Measurements from ENCODE around the gene CKS2.
A peak's percentile ranks its signal among the peaks of the same experiment; 100 is the strongest.
"Not testable (repeated sequence)": the region's sequence is repeated elsewhere in the genome, so short reads cannot be mapped to it uniquely, and the experiment has no call there.

CKS2 gene

DNA sequence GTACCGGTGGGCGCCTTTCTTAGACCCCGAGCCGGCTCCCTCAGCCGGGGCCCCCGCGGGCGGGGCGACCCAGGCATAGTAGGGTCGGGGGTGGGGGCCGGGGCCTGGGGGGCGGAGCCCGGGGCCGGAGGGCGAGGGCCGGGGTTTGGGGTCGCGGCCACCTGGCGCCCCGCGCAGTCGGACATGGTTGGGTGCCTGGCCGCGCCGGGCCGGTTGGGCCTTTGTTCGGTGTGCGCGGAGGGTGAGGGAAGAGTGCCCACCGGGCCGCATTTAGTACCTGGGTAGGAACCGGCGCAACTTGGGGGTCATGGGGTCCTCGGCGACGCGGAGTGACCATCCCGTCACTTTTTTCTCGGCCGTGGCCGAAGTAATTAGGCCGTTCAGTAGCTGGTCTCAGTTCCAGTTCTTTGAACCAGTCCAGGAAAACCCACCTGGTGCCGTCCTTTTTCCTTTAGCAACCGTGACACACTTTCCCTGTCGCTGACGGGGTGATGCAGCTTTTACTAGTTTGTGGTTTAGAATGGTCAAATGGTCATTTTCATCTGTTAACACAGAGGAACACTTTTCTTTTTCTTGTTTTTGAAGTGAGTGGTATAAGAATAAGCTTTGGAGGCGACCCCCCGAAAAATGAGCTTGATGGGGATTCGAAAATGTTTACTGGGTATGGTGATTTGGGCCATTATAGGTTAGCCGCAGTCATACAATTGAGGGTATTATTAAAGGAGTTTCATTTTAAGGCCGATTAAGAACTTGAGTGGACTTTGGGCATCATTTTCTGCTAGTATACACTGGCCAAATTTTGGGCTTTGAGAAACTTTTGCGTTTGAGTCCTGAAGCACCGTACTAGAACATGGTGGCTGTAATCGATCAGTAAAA lies 589 bp downstream of the CKS2 start:
- no peak for DNase-seq (ENCODE audit: low read depth)

- no peak for DNase-seq (ENCODE audit: low read depth)
These were observed 1.2 kb downstream of the CKS2 start for GRCh38 chr9:89312222-89312571.

GRCh38 chr9:89313842-89314241 lies 2.8 kb downstream of the CKS2 start:
- no peak for DNase-seq (ENCODE audit: low read depth)

GRCh38 chr9:89314955-89315354 lies 4.0 kb downstream of the CKS2 start:
- no peak for DNase-seq (ENCODE audit: low read depth)

- DNase-seq (ENCODE audit: low read depth) = no peak
These were observed 4.5 kb downstream of the CKS2 start for GRCh38 chr9:89315482-89315881.

DNA sequence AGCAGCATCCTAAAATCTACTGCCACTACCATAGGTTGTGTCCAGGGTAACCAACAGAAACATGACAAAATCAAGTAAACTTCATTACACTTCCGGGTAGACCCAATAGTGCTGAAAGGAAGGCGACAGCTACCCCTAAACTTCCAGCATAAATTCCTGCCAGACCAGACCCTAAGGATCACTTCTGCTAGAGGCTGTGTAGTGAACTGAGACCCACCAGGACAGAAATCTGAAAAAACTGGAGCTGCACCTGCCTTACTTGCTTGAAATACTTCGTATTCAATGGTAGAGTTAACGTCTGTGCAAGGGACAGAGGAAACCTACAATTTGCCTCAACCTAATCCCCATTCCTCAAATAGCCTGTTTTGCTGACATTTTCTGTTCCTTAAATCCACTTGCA lies 6.3 kb downstream of the CKS2 start:
- DNase-seq (ENCODE audit: low read depth) = no peak

DNA sequence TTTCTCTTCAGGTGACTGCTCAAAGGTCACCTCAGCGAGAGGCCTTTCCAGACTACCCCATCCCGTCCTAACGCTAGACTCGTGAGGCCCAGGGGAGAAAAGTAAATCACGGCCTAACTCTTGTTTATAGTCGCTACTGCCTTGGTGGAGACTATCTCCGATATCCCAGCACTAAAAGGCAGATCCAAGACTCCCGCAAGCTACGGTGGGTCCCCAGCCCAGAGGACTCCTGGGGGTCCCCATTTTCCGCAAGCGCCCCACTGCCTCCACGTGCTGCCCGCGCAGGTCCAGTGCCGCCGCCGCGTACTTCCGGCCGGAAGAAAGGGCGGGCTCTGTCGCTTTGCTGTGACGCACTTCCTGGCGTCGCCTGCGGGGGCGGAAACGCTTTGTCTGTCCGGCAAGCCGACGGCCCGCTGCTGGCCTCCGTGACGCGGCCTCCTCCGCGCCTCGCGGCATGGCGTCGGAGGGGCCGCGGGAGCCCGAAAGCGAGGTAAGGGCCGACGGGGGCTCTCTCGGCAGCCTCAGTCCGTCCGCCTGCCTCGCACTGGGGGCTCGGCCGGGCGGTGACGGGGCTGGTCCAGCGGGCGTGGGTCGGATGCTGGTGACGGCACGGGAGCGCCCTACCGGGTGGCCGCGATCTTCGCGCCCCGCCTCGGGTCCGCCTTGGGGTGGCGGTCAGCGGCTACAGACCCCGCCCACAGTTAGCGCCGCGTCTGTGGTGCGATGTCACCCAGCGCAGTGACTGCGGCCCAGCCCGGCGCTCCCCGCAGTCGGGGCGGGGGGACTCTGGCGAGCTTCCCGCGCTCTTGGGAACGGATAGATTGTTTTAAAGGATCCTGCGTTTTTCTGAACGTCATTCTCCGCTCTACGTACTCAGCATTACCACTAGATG lies 7.4 kb downstream of the CKS2 start, which contains the start of gene SECISBP2:
SECISBP2 (plus strand) TSS at position 378 of the 892 bp plus-strand sequence; CDS start at position 455, 77 bp downstream.
- peak; percentile 88 for DNase-seq (ENCODE audit: low read depth)

DNA sequence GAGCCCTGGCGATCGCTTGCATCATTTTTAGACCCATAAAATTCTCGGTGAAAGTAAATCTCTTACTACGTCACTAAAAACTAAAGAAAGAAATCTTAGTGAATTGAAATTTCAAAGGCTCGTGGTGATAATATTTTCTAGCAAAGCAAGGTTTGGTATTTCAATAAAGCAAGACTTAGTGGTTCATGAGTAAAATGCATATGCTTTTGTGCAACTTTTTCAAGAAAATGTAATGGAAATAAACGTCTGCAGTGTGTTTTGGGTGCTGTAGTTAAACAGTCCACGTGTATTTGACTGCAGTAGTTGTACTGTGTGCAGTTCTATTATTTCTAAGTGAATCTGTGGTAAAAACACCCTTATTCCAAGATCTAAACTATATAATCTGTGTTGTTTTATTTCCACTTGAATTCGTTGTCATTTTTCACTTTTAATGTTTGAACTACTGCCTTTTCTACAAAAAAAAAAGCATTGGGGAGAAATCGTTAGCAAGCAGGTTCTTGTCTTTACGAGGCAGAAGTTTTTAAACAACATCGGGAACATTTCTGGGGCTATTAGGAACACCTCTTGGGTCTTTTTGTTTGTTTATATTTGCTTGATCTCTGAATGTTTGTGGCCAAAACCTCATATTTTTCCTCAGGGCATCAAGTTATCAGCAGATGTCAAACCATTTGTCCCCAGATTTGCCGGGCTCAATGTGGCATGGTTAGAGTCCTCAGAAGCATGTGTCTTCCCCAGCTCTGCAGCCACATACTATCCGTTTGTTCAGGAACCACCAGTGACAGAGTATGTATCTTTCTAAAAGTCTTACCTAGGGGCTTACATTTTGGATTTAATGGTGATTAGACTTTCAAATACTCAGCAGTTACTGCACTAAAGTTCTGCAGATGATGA lies 8.3 kb downstream of the CKS2 start:
- no peak for DNase-seq (ENCODE audit: low read depth)

- no peak for DNase-seq (ENCODE audit: low read depth)
These were observed 12.4 kb downstream of the CKS2 start for GRCh38 chr9:89323390-89323789.

DNA sequence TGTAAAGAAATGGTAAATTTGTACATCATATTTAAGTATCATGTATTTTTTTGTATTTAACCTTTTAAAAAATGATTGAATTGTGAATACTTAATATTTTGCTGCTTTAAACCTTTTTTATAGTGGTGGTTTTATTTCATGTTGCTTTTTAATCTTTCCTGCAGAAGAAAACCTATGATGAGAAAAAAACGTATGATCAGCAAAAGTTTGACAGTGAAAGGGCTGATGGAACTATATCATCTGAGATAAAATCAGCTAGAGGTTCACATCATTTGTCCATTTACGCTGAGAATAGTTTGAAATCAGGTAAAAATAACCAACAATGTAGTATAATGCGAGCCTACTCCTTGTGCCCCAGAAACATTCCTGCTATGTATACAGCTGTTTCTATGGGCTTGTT lies 14.7 kb downstream of the CKS2 start:
- DNase-seq (ENCODE audit: low read depth) = no peak

GRCh38 chr9:89328064-89328463 lies 17.1 kb downstream of the CKS2 start:
- no peak for DNase-seq (ENCODE audit: low read depth)

- no peak for DNase-seq (ENCODE audit: low read depth)
These were observed 18.9 kb downstream of the CKS2 start for GRCh38 chr9:89329917-89330316.

GRCh38 chr9:89330513-89330912 lies 19.5 kb downstream of the CKS2 start:
- DNase-seq (ENCODE audit: low read depth) = no peak

- no peak for DNase-seq (ENCODE audit: low read depth)
These were observed 28.8 kb downstream of the CKS2 start for GRCh38 chr9:89339807-89340206.

DNA sequence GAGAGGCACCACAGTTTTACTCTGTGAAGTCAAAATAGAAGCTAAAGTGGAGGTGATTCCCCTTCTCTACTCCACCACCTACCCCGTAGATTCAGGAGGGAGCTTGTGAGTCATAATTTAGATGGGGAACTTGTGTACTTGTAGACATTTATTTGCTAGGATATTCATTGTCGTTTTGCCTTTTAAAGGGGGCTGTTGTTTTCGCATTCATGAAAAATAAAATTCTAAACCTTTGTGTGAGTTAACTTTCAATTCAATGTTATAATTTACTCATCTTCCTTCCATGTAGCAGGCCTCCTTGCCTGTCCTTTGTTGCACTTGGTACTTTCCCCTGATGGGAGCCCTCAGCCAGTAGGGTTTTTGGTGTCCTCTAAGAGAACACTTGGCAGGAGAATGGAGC lies 29.3 kb downstream of the CKS2 start:
- no peak for DNase-seq (ENCODE audit: low read depth)

DNA sequence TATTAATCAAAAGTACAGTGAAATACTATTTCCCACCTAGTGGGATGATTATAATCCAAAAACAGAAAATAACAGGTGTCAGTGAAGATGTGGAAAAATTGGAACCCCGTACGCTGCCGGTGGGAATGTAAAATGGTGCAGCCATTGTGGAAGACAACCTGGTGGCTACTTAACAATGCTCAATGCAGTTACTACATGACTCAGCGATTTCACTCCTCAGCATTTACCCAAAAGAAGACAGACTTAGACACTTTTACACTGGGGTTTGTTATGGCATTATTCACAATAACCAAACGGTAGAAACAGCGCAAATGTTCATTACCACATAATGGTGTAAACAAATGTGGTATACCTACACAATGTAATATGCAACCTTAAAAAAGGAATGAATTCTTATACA lies 31.2 kb downstream of the CKS2 start:
- DNase-seq (ENCODE audit: low read depth) = no peak

GRCh38 chr9:89342948-89343347 lies 32.0 kb downstream of the CKS2 start:
- no peak for DNase-seq (ENCODE audit: low read depth)

- not testable (repeated sequence) for DNase-seq (ENCODE audit: low read depth)
These were observed 32.8 kb downstream of the CKS2 start for GRCh38 chr9:89343812-89344211.

DNA sequence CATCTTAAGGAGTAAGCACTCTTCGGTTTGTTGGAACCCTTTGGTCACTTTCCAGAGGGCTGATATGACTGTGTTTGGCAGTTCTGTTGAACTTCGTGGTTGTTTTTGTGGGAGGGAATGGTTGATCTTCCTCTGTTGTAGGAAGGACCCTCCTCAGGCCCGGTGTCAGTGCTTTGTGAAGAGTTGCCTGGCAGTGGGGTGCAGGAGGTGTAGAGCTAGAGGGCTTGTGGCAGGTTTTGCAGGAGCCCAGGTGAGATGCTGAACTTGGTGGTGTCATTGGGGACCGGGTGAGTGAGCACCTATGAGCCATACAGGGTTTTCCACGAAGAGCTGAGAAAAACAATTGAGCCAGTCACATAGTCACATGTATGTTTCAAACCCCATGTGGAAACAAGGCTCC lies 34.5 kb downstream of the CKS2 start:
- no peak for DNase-seq (ENCODE audit: low read depth)

DNA sequence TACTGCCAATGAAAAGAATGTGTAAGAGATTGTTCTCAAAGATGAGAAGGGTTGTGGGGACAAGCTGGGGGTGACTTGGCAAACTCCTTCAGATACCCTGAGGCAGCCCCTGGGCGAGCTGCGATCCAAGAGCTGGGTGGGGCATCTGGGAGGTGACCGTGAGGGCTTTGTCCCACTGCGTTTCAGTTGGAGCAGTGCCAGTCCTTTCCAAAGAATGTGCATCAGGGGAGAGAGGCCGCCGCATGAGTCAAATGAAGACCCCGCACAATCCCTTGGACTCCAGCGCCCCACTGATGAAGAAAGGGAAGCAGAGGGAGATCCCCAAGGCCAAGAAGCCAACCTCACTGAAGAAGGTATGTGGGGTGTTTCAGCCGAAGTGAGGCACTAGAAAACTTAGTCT lies 35.7 kb downstream of the CKS2 start:
- DNase-seq (ENCODE audit: low read depth) = no peak

DNA sequence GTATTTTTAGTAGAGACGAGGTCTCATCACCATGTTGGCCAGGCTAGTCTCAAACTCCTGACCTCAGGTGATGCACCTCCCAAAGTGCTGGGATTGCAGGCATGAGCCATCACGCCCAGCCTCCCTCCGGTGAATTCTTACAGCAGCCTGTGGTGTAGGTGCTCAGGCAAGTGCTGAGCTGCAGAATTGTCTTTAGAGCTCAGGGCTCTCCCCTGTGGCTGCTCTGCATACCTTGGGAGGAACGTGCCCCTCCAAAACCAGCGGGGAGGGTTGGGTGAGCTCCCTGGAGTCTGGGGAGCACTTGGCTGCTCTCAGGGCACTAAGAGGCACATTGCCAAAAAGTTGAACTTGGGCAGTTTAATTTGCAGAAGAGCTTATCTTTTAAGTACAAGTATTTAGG lies 36.7 kb downstream of the CKS2 start:
- DNase-seq (ENCODE audit: low read depth) = no peak

- DNase-seq (ENCODE audit: low read depth) = no peak
These were observed 38.6 kb downstream of the CKS2 start for GRCh38 chr9:89349607-89350006.

Measured in activated T-cell treated with anti-CD3 and anti-CD28 coated beads for 1 hour (primary cell).